ENCODE measurements around the gene EIF4H.

GRCh38 chr7:74226633-74227032 lies 52.5 kb downstream of the EIF4H start:
- TF ChIP-seq, protein P1, sequence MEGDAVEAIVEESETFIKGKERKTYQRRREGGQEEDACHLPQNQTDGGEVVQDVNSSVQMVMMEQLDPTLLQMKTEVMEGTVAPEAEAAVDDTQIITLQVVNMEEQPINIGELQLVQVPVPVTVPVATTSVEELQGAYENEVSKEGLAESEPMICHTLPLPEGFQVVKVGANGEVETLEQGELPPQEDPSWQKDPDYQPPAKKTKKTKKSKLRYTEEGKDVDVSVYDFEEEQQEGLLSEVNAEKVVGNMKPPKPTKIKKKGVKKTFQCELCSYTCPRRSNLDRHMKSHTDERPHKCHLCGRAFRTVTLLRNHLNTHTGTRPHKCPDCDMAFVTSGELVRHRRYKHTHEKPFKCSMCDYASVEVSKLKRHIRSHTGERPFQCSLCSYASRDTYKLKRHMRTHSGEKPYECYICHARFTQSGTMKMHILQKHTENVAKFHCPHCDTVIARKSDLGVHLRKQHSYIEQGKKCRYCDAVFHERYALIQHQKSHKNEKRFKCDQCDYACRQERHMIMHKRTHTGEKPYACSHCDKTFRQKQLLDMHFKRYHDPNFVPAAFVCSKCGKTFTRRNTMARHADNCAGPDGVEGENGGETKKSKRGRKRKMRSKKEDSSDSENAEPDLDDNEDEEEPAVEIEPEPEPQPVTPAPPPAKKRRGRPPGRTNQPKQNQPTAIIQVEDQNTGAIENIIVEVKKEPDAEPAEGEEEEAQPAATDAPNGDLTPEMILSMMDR (conservative IDR thresholded peaks at IDR 0.05; ENCODE audit: low read depth, low read length), result no peak
- TF ChIP-seq EZH2phosphoT487 (IDR thresholded peaks at IDR 0.05; ENCODE audit: borderline replicate concordance, low read length) (no peak), EZH2 (IDR thresholded peaks at IDR 0.05; ENCODE audit: low read length, unreplicated experiment) (no peak)

Data from PC-3 (cell line).